Activated naive CD4-positive, alpha-beta T cell treated with anti-CD3 and anti-CD28 coated beads, Interleukin-2, amount 50 U/mL, for 24 hours (primary cell): Measurements from ENCODE around the gene RRP1.

ENCODE experiments used
- H3K27ac Mint-ChIP-seq: one replicate; pipeline ENCODE4 v1.8.0; 2021; ENCODE audit warnings: mild to moderate bottlenecking, mixed read lengths
- H3K27me3 Mint-ChIP-seq: one replicate; pipeline ENCODE4 v1.8.0; 2021; ENCODE audit warnings: mixed read lengths
- H3K36me3 Mint-ChIP-seq: one replicate; pipeline ENCODE4 v1.8.0; 2021; ENCODE audit warnings: mixed read lengths
- H3K4me1 Mint-ChIP-seq: one replicate; pipeline ENCODE4 v1.8.0; 2021; ENCODE audit warnings: mixed read lengths
- H3K4me3 Mint-ChIP-seq: one replicate; pipeline ENCODE4 v1.8.0; 2021; ENCODE audit warnings: mild to moderate bottlenecking, mixed read lengths
- H3K9me3 Mint-ChIP-seq: one replicate; pipeline ENCODE4 v1.8.0; 2021; ENCODE audit warnings: mixed read lengths

RRP1 gene

DNA sequence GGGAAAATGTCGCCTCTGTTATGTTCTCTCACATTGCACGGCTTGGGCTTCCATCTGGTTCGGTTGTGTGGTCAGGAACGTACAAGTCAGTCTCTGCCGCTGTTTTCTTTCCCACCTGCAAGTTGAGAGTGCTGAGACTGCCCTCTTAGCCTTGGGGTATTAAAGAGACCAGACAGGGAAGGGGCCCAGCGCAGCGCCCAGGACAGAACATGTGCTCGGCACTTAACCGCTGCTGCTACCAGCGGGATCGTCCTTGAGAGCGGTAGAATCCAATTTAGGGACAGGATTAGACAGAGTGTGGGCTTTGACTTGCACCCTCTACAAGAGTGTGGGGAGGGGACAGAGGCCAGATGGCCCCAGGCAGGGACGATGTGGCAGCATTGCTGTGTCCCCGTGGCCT is 57.9 kb downstream of the RRP1 start:
- Mint-ChIP-seq H3K36me3 (no peaks in the 10 kb centered on the region), H3K9me3 (no peaks in the 10 kb centered on the region), H3K4me1 (peaks cover 10% of the 10 kb centered on the region), H3K27ac (no peak overlapping the region), H3K4me3 (no peak overlapping the region), H3K27me3 (no peaks in the 10 kb centered on the region)

DNA sequence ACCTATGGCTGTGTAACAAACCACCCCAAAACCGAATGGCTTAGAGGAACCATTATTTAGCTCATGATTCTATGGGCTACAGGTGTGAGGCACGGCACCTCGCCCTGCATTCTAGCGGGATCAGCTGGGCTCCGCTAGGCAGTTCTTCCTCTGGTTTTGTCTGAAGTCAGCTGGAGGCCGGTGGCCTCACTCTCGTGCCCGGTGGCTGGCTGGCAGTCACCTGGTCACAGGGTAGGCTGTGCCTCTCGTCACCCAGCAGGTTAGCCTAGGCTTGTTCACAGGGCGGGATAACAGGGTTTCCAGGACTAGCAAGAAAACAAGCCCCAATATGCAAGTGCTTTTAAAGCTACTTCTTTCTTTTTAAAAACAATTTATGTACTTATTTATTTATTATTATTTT is 59.4 kb downstream of the RRP1 start:
- no peak overlapping the region for H3K4me3 Mint-ChIP-seq
- H3K9me3 Mint-ChIP-seq: no peaks in the 10 kb centered on the region
- peaks cover 4% of the 10 kb centered on the region for H3K4me1 Mint-ChIP-seq
- H3K27me3 Mint-ChIP-seq: no peaks in the 10 kb centered on the region
- no peak overlapping the region for H3K27ac Mint-ChIP-seq
- no peaks in the 10 kb centered on the region for H3K36me3 Mint-ChIP-seq

DNA sequence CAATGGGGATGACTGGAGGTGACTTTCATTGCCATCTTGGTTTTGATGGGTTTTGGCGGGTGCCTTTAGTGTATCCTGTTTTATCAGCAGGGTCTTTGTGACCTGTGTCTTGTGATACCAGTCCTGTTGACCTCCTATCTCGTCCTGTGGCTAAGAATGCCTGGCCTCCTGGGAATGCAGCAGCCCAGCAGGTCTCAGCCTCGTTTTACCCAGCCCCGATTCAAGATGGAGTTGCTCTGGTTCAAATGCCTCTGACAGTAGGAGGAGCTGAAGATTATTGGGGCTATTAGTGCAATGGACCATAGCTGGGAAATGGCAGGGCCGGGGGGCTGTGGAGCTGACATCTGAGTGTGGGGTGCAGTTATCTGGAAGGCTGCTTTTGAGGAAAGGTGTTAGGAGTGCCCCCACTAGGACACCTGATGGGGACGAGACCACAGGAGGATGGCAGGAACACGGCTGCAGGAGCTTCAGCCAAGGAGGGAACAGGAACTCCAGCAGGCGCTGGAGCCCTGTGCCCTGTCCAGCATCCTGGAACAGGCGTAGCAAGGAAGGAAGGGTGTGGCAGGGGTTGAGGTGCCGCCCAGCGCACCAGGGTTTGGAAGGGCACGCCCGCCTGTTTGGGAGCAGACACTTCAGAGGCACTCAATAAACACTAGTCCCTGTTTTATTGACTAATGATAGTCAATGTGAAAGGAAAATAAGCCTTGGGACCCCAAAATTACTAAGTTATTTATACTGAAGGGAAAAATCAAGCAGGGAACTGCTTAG is 60.3 kb downstream of the RRP1 start:
- Mint-ChIP-seq H3K27ac (peak overlapping the region; percentile 38), H3K4me1 (peaks cover 2% of the 10 kb centered on the region), H3K27me3 (no peaks in the 10 kb centered on the region), H3K4me3 (no peak overlapping the region), H3K36me3 (no peaks in the 10 kb centered on the region), H3K9me3 (no peaks in the 10 kb centered on the region)

DNA sequence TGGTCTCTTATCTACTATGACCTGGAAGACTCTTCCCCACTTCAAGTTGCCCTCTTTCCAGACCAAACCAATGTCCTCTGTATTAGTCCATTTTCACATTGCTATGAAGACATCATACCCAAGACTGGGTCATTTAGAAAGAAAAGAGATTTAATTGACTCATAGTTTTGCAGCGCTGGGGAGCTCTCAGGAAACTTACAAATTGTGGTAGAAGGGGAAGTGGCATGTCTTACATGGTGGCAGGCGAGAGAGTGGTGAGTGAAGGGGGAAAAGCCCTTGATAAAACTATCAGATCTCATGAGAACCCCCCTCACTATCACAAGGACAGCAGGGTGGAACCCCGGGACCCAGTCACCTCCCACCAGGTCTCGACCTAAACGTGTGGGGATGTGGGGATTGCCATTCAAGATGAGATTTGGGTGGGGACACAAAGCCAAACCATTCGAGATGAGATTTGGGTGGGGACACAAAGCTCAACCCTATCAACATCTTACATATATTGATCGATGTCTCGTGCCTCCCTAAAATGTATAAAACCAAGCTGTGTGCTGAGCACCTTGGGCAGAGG is 61.4 kb downstream of the RRP1 start:
- H3K27ac Mint-ChIP-seq: no peak overlapping the region
- H3K27me3 Mint-ChIP-seq: no peaks in the 10 kb centered on the region
- no peaks in the 10 kb centered on the region for H3K4me1 Mint-ChIP-seq
- no peaks in the 10 kb centered on the region for H3K9me3 Mint-ChIP-seq
- H3K4me3 Mint-ChIP-seq: no peak overlapping the region
- no peaks in the 10 kb centered on the region for H3K36me3 Mint-ChIP-seq

DNA sequence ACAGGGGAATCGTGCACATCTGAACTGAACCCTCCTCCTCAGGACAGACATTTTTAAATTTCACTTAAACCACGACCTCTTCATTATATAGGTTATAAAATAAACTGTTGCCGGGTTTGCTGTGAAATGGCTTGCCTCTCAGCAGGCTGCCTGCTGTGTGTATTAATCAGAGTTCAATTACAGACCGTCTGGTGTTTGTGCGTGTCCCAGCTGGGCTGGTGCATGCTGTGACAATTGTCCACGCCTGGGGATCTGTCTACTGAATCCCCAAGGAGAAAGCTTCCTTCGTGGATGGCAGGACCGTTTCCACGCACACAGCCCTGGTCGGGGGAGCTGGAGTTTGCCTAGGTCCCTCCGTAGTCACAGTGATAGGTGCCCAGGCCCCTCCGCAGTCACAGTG is 62.2 kb downstream of the RRP1 start:
- Mint-ChIP-seq H3K4me1 (no peaks in the 10 kb centered on the region), H3K27ac (no peak overlapping the region), H3K36me3 (no peaks in the 10 kb centered on the region), H3K4me3 (no peak overlapping the region), H3K9me3 (no peaks in the 10 kb centered on the region), H3K27me3 (no peaks in the 10 kb centered on the region)

DNA sequence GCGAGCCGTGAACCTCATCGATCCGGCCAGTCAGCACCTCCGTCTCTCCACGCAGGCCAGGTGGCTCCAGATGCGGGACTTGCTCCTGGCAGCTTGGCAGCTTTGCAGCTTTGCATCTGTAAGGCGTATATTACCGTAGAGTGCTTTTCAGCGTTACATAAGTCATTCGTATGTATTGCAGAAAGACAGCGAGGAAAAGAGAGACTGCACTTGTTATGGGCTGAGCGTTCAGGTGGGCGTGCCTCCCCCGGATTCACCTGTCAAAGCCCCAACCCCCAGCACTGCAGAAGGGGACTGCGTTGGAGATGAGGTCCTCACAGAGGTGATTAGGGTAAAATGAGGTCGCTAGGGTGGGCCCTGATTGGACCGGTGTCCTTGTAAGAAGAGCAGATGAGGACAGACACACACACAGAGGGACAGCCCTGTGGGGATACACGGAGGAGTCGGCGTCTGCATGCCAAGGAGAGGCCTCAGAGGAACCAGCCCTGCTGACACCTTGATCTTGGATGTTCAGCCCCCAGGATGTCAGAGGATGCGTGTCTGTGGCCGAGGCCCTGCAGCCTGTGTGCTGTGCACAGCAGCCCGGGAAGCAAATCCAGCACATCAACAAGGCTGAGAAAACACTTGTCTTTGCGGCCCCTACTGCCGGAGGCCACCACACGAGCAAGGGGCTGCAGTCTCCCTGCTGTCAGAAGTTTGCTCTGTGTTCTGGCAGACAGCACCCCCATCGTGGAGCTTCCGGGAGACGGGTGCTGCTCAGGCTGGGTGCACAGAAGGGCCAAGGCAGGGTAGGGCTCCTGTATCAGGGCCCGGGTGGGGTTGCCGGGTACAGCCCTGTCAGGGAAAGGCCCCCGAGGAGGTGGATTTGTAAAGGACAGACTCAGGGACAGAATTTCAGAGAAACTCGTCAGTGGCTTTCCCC is 64.7 kb downstream of the RRP1 start:
- H3K27ac Mint-ChIP-seq: no peak overlapping the region
- no peaks in the 10 kb centered on the region for H3K36me3 Mint-ChIP-seq
- H3K4me3 Mint-ChIP-seq: no peak overlapping the region
- no peaks in the 10 kb centered on the region for H3K27me3 Mint-ChIP-seq
- H3K4me1 Mint-ChIP-seq: no peaks in the 10 kb centered on the region
- no peaks in the 10 kb centered on the region for H3K9me3 Mint-ChIP-seq
